Measurements from ENCODE around the gene IRAK4.
"Not testable (repeated sequence)": the region's sequence is repeated elsewhere in the genome, so short reads cannot be mapped to it uniquely, and the experiment has no call there.

DNA sequence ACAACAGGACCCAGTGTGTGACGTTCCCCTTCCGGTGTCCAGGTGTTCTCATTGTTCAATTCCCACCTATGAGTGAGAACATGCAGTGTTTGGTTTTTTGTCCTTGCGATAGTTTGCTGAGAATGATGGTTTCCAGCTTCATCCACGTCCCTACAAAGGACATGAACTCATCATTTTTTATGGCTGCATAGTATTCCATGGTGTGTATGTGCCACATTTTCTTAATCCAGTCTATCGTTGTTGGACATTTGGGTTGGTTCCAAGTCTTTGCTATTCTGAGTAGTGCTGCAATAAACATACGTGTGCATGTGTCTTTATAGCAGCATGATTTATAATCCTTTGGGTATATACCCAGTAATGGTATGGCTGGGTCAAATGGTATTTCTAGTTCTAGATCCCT lies 7.4 kb upstream of the IRAK4 start:
- TF ChIP-seq, protein P1, sequence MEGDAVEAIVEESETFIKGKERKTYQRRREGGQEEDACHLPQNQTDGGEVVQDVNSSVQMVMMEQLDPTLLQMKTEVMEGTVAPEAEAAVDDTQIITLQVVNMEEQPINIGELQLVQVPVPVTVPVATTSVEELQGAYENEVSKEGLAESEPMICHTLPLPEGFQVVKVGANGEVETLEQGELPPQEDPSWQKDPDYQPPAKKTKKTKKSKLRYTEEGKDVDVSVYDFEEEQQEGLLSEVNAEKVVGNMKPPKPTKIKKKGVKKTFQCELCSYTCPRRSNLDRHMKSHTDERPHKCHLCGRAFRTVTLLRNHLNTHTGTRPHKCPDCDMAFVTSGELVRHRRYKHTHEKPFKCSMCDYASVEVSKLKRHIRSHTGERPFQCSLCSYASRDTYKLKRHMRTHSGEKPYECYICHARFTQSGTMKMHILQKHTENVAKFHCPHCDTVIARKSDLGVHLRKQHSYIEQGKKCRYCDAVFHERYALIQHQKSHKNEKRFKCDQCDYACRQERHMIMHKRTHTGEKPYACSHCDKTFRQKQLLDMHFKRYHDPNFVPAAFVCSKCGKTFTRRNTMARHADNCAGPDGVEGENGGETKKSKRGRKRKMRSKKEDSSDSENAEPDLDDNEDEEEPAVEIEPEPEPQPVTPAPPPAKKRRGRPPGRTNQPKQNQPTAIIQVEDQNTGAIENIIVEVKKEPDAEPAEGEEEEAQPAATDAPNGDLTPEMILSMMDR (IDR thresholded peaks at IDR 0.05), result not testable (repeated sequence)
- not testable (repeated sequence) for TF ChIP-seq POLR2A, EP300, POLR2AphosphoS5 (IDR thresholded peaks at IDR 0.05)
